Measurements from ENCODE around the gene CAMKK2. TPM values are rescaled to one million over a fixed set of nuclear protein-coding genes. Genes with fewer than 3 reads are reported as not detected.

CAMKK2 gene
- total and polyA plus RNA-seq, 2 donors (not counting 1 experiment from before 2014, with no cell fraction given), result 19.3 to 26.4 TPM

DNA sequence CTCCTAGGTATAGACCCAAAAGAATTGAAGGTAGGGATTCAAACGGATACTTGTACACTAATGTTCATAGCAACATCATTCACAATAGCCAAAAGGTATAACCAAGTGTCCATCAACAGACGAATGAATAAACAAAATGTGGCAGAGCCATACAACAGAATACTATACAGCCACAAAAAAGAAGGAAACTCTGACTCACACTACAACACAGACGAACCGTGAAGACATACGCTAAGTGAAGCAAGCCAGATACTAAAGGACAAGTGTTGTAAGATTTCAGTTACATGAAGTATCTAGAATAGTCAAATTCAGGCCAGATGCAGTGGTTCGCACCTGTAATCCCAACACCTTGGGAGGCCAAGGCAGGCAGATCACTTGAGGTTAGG, 19.1 kb downstream of the CAMKK2 start:
- H3K4me2 ChIP-seq (ENCODE audit: extremely low read depth, insufficient read depth, low read length), result no peak overlapping the region
- no peak overlapping the region for H3K27ac ChIP-seq (ENCODE audit: insufficient read depth, low read length)
- H3K9me3 ChIP-seq (ENCODE audit: control insufficient read depth, insufficient read depth, low read depth, low read length), result no peaks in the 10 kb centered on the region
- H3K36me3 ChIP-seq (ENCODE audit: control insufficient read depth, insufficient read depth, low read length), result no peaks in the 10 kb centered on the region
- H3K4me1 ChIP-seq (ENCODE audit: control insufficient read depth, extremely low read depth, insufficient read depth, low read length), result peaks cover 7% of the 10 kb centered on the region
- H3K4me3 ChIP-seq (replicated peaks in 1 of 4; ENCODE audit: control extremely low read depth in 1 of 4, insufficient read depth in 1 of 4, low read depth in 3 of 4, low read length in 4 of 4), result no peak overlapping the region
- H2AFZ ChIP-seq (ENCODE audit: low read length), result no peak overlapping the region
- TF ChIP-seq CTCF (conservative IDR thresholded peaks at IDR 0.05 in 1 of 2, IDR thresholded peaks at IDR 0.05 in 1 of 2; ENCODE audit: low read depth in 1 of 2, low read length in 2 of 2) (no peak), EZH2 (IDR thresholded peaks at IDR 0.05; ENCODE audit: low read length, missing control alignments) (no peak)
- H4K20me1 ChIP-seq (ENCODE audit: control insufficient read depth, extremely low read depth, insufficient read depth, low read length), result no peaks in the 10 kb centered on the region
- H3K9ac ChIP-seq (ENCODE audit: insufficient read depth, low read length), result no peak overlapping the region
- H3K79me2 ChIP-seq (ENCODE audit: control insufficient read depth, insufficient read depth, low read length), result peaks cover 1% of the 10 kb centered on the region
- no peak for DNase-seq (ENCODE audit: low read depth in 2 of 2)
- H3K27me3 ChIP-seq (ENCODE audit: control insufficient read depth, insufficient read depth, low read length), result no peaks in the 10 kb centered on the region

GRCh38 chr12:121274036-121274763, 22.3 kb downstream of the CAMKK2 start:
- no peak for DNase-seq (ENCODE audit: low read depth in 2 of 2)
- no peaks in the 10 kb centered on the region for H4K20me1 ChIP-seq (ENCODE audit: control insufficient read depth, extremely low read depth, insufficient read depth, low read length)
- H3K4me3 ChIP-seq (replicated peaks in 1 of 4; ENCODE audit: control extremely low read depth in 1 of 4, insufficient read depth in 1 of 4, low read depth in 3 of 4, low read length in 4 of 4), result no peak overlapping the region
- no peak for TF ChIP-seq CTCF (conservative IDR thresholded peaks at IDR 0.05 in 1 of 2, IDR thresholded peaks at IDR 0.05 in 1 of 2; ENCODE audit: low read depth in 1 of 2, low read length in 2 of 2)
- no peak overlapping the region for H3K27ac ChIP-seq (ENCODE audit: insufficient read depth, low read length)
- peaks cover 1% of the 10 kb centered on the region for H3K79me2 ChIP-seq (ENCODE audit: control insufficient read depth, insufficient read depth, low read length)
- H3K9me3 ChIP-seq (ENCODE audit: control insufficient read depth, insufficient read depth, low read depth, low read length), result no peaks in the 10 kb centered on the region
- no peaks in the 10 kb centered on the region for H3K36me3 ChIP-seq (ENCODE audit: control insufficient read depth, insufficient read depth, low read length)
- no peak overlapping the region for H3K9ac ChIP-seq (ENCODE audit: insufficient read depth, low read length)
- H3K4me1 ChIP-seq (ENCODE audit: control insufficient read depth, extremely low read depth, insufficient read depth, low read length), result peaks cover under 1% of the 10 kb centered on the region
- no peak overlapping the region for H2AFZ ChIP-seq (ENCODE audit: low read length)
- no peaks in the 10 kb centered on the region for H3K27me3 ChIP-seq (ENCODE audit: control insufficient read depth, insufficient read depth, low read length)
- no peak overlapping the region for H3K4me2 ChIP-seq (ENCODE audit: extremely low read depth, insufficient read depth, low read length)

DNA sequence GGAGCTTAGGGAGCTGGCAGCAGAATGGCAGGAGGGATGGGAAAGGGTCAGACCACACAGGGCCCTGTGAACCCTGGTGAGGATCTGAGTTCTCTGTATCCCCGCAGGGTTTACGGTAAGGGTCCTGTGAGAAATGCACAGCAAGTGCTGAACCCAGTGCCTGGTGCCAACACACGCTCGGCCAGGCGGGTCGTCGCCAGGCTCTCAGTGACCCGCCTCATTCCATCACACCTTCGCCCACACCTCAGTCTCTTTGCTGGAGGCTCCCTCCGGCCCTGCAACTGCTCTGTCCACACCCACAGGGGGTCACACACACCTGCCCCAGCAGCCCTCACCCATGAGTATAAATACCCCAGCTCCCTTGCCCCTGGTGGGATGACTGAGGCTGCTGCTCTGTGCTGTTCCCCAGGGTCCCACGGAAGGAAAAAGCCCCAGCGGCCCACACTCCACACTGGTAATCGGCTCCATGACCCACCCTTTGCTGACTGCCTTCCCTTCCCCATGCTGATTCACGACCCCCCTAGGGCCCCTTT, 23.1 kb downstream of the CAMKK2 start:
- Histone ChIP-seq H3K79me2 (ENCODE audit: control insufficient read depth, insufficient read depth, low read length) (no peaks in the 10 kb centered on the region), H3K4me3 (replicated peaks in 1 of 4; ENCODE audit: control extremely low read depth in 1 of 4, insufficient read depth in 1 of 4, low read depth in 3 of 4, low read length in 4 of 4) (no peak overlapping the region), H3K4me1 (ENCODE audit: control insufficient read depth, extremely low read depth, insufficient read depth, low read length) (no peaks in the 10 kb centered on the region), H3K9me3 (ENCODE audit: control insufficient read depth, insufficient read depth, low read depth, low read length) (no peaks in the 10 kb centered on the region), H2AFZ (ENCODE audit: low read length) (no peak overlapping the region), H4K20me1 (ENCODE audit: control insufficient read depth, extremely low read depth, insufficient read depth, low read length) (no peaks in the 10 kb centered on the region), H3K36me3 (ENCODE audit: control insufficient read depth, insufficient read depth, low read length) (peaks cover 1% of the 10 kb centered on the region), H3K9ac (ENCODE audit: insufficient read depth, low read length) (no peak overlapping the region), H3K4me2 (ENCODE audit: extremely low read depth, insufficient read depth, low read length) (no peak overlapping the region), H3K27me3 (ENCODE audit: control insufficient read depth, insufficient read depth, low read length) (no peaks in the 10 kb centered on the region), H3K27ac (ENCODE audit: insufficient read depth, low read length) (no peak overlapping the region)
- DNase-seq (ENCODE audit: low read depth in 2 of 2), result no peak
- TF ChIP-seq CTCF (conservative IDR thresholded peaks at IDR 0.05 in 1 of 2, IDR thresholded peaks at IDR 0.05 in 1 of 2; ENCODE audit: low read depth in 1 of 2, low read length in 2 of 2) (no peak), EZH2 (IDR thresholded peaks at IDR 0.05; ENCODE audit: low read length, missing control alignments) (no peak)

Measured in fibroblast of lung (primary cell).